WTC11 (cell line): ENCODE measurements around the gene RGS2.

Source experiments
- ATF1 ChIP-seq: sonication (generic); formaldehyde crosslinking; IDR thresholded peaks from 2 replicates; pipeline ENCODE4 v1.8.1; 2023; ENCODE audit warnings: mild to moderate bottlenecking, moderate library complexity, missing genetic modification reagents
- ESRRA ChIP-seq: sonication (generic); formaldehyde crosslinking; IDR thresholded peaks from 2 replicates; pipeline ENCODE4 v1.8.1; 2022; ENCODE audit warnings: mild to moderate bottlenecking, missing genetic modification reagents, borderline replicate concordance
- FOXJ3 ChIP-seq: sonication (generic); formaldehyde crosslinking; IDR thresholded peaks from 2 replicates; pipeline ENCODE4 v1.9.0; 2021; ENCODE audit warnings: missing genetic modification reagents, mild to moderate bottlenecking, borderline replicate concordance
- GRHL2 ChIP-seq: fragments of 250-450 bp; sonication (Bioruptor Pico); IDR thresholded peaks from 2 replicates; pipeline ENCODE4 v1.8.0; 2022; ENCODE audit warnings: mild to moderate bottlenecking, moderate library complexity; ENCODE audit not compliant: insufficient replicate concordance, severe bottlenecking
- NFYB ChIP-seq: sonication (generic); formaldehyde crosslinking; conservative IDR thresholded peaks from 2 replicates; pipeline ENCODE4 v1.8.0; 2022; ENCODE audit warnings: low read depth, missing genetic modification reagents
- NR2C2 ChIP-seq: sonication (generic); formaldehyde crosslinking; IDR thresholded peaks from 2 replicates; pipeline ENCODE4 v1.8.0; 2022; ENCODE audit warnings: mild to moderate bottlenecking, missing genetic modification reagents
- TCF7 ChIP-seq: sonication (generic); formaldehyde crosslinking; IDR thresholded peaks from 2 replicates; pipeline ENCODE4 v1.8.0; 2022; ENCODE audit warnings: mild to moderate bottlenecking, low read depth, missing genetic modification reagents, moderate library complexity
- ZNF121 ChIP-seq: sonication (generic); formaldehyde crosslinking; IDR thresholded peaks from 2 replicates; pipeline ENCODE4 v1.8.0; 2023; ENCODE audit warnings: missing genetic modification reagents
- ZNF423 ChIP-seq: fragments of 250-450 bp; sonication (Bioruptor Pico); IDR thresholded peaks from 2 replicates; pipeline ENCODE4 v2.1.2; 2022; ENCODE audit warnings: mild to moderate bottlenecking, moderate library complexity
- TF ChIP-seq, protein P1 (sequence below): fragments of 200-600 bp; IDR thresholded peaks from 2 replicates; pipeline ENCODE4 v1.8.0; 2022; ENCODE audit warnings: antibody characterized with exemption
- TF ChIP-seq, protein P2 (sequence below): sonication (generic); formaldehyde crosslinking; IDR thresholded peaks from 2 replicates; pipeline ENCODE4 v1.8.1; 2022; ENCODE audit warnings: low read depth, missing genetic modification reagents, borderline replicate concordance

DNA sequence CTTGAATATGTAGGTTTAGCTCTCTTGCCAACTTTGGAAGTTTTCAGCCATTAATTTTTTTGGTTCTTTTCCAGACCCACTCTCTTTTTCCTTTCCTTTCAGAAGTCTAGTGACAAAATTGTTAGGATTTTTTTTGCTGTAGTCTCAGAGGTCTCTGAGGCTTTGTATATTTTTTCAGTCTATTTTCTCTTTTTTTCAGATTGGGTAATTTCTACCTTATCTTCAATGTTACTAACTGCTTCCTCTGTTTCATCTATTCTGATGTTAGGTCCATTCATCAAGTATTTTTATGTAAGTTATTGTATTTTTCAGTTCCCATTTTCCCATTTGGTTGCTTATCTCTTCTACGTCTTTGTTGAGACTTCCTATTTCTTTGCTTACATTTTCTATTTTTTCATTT is 15.7 kb downstream of the RGS2 start:
- TF ChIP-seq, protein P1, sequence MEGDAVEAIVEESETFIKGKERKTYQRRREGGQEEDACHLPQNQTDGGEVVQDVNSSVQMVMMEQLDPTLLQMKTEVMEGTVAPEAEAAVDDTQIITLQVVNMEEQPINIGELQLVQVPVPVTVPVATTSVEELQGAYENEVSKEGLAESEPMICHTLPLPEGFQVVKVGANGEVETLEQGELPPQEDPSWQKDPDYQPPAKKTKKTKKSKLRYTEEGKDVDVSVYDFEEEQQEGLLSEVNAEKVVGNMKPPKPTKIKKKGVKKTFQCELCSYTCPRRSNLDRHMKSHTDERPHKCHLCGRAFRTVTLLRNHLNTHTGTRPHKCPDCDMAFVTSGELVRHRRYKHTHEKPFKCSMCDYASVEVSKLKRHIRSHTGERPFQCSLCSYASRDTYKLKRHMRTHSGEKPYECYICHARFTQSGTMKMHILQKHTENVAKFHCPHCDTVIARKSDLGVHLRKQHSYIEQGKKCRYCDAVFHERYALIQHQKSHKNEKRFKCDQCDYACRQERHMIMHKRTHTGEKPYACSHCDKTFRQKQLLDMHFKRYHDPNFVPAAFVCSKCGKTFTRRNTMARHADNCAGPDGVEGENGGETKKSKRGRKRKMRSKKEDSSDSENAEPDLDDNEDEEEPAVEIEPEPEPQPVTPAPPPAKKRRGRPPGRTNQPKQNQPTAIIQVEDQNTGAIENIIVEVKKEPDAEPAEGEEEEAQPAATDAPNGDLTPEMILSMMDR, result no peak
- TF ChIP-seq FOXJ3 (CRISPR knock-in tag), result no peak
- no peak for TF ChIP-seq NFYB (CRISPR knock-in tag)
- no peak for TF ChIP-seq NR2C2 (CRISPR knock-in tag)
- no peak for TF ChIP-seq ATF1 (CRISPR knock-in tag)
- no peak for TF ChIP-seq TCF7 (CRISPR knock-in tag)
- TF ChIP-seq ZNF121 (CRISPR knock-in tag), result no peak
- TF ChIP-seq ZNF423 (CRISPR knock-in tag), result no peak
- TF ChIP-seq GRHL2 (CRISPR knock-in tag), result no peak
- TF ChIP-seq ESRRA (CRISPR knock-in tag), result no peak
- TF ChIP-seq, protein P2, sequence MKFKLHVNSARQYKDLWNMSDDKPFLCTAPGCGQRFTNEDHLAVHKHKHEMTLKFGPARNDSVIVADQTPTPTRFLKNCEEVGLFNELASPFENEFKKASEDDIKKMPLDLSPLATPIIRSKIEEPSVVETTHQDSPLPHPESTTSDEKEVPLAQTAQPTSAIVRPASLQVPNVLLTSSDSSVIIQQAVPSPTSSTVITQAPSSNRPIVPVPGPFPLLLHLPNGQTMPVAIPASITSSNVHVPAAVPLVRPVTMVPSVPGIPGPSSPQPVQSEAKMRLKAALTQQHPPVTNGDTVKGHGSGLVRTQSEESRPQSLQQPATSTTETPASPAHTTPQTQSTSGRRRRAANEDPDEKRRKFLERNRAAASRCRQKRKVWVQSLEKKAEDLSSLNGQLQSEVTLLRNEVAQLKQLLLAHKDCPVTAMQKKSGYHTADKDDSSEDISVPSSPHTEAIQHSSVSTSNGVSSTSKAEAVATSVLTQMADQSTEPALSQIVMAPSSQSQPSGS, result no peak
